Activated T-helper 1 cell treated with anti-CD3 and anti-CD28 coated beads, Interleukin-2, amount 50 U/mL, for 16 hours (primary cell): ENCODE results near the gene RESF1.

Source experiments
- DNase-seq, 2 donors: peaks; one replicate each; pipeline ENCODE4 v3.0.0-alpha.2; 2020; ENCODE audit warnings: low read depth in 1 of 2, low spot score in 1 of 2

The RESF1 gene

DNA sequence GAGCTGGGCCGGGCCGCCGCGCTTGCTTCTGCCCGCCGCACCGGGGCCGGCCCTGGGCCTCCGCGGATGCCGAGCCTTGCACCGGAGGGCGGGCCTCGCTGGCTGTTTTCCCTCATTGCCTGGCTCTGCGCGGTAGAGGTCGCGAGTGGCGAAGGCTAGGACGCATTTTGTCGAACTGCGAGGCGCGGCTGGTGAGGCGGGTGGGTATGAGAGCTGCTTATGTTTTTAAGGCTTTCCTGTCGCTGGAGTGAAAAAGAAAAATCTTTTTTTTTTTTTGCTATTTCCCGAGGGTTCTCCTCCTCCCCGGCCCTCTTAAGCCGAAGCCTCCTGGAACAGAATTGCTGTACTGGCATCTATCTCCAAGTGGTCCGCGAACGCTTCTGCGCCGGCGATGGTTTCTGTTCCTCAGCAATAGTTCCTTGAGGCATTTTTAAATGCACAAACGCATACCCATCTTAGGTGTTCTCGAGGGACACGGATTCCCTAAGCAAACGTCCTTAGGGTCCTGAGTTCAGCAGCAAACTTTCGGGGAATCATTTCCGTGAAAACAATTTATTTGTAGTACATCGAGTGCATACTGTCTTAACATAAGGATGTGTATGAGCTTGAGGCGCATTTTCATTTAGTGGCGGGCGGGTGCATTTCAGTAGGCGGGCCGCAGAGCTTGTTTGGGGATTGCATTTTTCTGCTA lies 631 bp downstream of the RESF1 start:
- peak; percentile 53 to 57 for DNase-seq

DNA sequence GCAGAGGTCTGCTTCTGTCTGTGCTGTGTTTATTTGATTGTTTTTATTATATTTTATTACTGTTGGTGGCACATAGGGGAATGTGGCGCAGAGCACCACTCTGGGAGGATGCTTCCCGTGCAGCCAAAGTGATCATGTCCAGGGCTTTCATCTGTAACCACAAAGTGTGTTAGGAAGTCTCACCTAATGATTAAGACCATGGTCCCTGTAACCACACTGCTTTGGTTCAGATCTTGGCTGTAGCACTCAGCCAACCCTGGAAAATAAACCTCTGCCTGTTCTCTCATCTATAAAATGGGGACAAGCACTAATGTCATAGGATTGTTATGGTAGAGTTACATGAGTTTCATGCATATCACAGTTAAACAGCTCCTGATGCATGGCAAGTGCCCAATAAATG lies 1.9 kb downstream of the RESF1 start:
- DNase-seq = no peak

DNA sequence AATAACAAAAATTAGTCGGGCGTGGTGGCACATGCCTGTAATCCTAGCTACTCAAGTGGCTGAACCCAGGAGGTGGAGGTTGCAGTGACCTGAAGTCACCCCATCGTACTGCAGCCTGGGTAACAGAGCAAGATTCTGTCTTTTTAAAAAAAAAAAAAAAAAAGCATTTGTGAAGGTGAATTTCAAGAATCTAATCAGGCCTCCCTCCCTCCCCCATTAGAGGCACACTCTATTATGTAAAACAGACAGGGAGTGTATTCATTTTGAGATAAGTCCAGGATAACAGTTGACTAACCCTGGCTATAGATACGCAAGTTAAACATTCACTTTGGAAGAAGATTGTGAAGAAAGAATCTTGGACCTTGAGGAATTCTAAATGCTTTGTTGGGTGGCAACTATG lies 2.9 kb downstream of the RESF1 start:
- no peak for DNase-seq

DNA sequence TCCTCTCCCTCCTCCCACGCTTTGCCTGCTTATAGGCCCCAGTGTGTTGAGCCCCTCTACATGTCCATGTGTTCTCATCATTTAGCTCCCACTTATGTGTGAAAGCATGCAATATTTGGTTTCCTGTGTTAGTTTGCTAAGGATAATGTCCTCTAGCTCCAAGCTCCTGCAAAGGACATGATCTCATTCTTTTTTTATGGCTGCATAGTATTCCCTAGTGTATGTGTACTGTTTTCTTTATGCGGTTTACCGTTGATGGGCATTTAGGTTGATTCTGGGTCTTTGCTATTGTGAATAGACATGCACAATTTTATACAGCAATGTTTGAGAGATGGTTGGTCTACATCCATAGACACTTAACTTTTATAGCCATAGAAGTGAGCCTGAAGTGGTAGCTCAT lies 5.1 kb downstream of the RESF1 start:
- no peak for DNase-seq

DNA sequence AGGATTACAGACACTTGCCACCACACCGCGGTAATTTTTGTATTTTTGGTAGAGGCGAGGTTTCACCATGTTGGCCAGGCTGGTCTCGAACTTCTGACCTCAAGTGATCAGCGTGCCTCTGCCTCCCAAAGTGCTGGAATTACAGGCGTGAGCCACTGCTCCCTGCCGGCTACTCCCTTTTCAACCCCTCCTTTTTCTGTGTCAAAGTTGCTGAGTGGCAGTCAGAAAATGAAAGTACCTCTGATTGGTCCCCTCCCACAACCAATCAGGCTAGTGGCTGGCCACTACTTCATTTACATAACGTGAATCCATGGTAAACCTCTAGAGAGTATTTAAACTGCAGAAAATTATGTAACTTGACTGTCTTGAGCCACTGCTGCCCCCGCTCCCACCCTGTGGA lies 5.9 kb downstream of the RESF1 start:
- DNase-seq = no peak

DNA sequence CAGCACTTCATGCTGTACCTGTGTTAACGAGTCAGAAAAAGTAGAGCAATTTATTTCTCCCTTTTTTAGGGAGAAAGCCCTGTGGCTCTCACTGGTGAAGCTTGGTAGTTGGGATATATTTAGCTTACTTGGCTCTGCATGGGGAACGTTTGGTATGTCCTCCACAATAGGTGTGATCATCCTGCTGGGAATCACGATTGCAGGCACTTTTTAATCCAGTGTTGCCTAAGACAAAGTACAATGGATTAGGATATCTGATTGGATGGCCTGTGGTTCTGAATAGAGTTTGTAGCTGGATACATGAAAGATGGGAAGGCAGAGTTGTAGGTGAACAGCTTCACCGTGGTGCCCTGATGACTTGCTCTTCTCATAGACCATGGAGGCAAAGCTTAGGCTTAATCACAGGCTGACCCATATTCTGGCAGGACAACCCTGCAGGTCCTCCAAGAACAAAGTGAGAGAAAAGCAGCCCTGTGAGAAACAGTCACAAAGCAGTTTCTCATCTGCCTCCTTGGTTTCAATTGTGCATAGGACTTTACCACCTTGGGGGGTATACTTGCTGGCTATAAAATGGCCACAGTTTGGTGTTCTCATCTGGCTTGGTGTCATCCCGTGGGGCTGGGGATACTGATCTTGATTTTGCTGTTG lies 7.5 kb downstream of the RESF1 start:
- no peak for DNase-seq

DNA sequence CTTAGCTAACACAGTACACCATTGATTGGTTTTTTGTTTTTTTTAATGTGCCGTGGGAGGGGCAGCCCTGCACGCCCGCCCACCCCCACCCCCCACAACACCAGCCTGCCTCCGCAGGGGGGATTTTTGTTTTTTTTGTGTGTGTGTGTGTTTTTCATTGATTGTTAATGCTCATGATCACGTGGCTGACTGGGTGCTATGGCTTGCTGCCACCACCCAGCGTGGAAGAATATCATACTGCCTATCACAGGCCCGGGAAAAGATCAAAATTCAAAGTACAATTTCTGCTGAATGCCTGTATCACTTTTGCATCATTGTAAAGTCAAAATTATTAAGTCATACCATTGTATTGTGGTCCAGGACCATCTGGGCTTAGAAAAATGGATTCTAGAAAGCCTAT lies 8.3 kb downstream of the RESF1 start:
- DNase-seq = no peak

DNA sequence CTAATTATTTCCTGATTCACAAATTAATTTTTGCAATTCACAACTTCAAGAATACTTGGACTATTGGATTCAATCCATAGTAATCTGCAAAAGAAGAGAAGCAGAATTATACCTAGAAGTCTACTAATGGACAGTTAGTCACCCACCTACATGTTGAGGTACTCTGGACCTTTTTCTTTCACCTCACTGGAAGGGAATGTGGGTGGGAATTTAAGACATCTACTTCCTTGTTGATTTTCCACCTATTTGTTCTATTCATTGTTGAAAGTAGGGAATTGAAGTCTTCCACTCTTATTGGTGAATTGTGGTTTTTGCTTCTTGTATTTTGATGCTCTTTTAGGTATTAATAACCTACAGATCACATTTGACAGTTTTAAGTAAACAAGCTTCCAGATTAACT lies 11.0 kb downstream of the RESF1 start:
- DNase-seq = no peak

DNA sequence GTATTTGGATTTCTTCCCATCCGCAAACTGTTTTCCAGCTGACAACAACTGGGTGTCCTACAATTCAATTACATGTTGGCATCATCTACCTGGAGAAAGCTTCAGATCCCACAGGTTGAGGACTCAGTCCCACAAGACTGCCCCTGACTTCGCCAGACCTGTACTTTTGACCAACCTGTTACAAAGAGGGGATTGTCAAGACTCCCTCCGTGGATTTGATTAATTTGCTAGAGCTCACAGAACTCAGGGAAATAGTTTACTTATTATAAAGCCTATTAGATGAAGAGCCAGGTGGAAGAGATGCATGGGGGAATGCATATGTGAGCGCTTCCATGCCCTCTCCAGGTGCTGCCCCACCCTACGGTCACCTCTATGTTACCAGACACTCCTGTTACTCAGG lies 14.6 kb downstream of the RESF1 start:
- DNase-seq = no peak

DNA sequence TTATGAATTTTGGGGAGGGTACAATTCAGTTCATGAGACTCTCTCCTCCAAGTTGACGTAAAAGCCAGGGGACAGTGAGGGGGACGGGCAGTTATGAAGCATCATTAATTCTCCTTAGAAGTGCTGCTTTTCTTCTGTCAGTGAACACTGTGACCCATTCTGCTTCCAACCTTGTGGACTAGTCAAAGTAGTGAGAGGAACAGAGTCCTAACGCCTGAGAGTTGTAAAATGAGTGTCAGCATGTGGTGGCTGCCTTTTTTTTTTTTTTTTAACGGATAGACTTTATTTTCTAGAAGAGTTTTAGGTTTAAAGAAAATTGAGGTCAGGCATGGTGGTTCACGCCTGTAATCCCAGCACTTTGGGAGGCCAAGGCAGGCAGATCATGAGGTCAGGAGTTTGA lies 15.5 kb downstream of the RESF1 start:
- no peak for DNase-seq

DNA sequence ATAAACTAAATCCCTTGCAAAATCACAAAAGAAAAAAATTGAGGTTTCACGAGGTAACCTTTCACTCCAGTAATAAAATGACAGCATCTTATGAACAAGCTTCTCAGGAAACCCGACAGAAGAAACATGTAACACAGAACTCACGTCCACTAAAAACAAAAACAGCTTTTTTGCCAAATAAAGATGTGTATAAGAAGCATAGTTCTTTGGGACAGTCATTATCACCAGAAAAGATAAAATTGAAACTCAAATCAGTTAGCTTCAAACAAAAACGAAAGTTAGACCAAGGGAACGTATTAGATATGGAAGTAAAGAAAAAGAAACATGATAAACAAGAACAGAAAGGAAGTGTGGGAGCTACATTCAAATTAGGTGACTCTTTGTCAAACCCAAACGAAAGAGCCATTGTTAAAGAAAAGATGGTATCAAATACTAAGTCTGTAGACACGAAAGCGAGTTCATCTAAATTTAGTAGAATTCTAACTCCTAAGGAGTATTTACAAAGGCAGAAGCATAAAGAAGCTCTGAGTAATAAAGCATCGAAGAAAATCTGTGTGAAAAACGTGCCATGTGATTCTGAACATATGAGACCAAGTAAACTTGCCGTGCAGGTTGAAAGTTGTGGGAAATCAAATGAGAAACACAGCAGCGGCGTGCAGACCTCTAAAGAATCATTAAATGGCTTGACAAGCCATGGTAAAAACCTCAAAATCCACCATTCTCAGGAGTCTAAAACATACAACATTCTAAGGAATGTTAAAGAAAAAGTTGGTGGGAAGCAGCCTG lies 25.8 kb downstream of the RESF1 start:
- no peak for DNase-seq

DNA sequence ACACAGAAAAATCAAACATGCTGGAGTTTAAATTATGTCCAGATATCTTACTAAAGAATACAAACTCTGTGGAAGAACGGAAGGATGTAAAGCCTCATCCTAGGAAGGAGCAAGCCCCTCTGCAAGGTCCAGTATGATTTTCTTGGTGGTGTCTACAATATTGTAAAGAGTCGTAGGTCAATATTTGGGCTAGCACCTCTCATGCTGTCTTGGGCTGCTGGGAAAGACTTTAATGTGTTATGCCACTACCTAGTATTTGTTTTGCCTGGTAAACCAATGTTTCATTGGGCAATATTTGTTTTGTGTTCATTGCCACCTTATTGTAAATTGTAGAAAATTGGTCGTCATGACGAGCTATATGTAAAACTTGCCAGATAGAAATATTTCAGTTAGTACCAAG lies 26.6 kb downstream of the RESF1 start:
- no peak for DNase-seq

DNA sequence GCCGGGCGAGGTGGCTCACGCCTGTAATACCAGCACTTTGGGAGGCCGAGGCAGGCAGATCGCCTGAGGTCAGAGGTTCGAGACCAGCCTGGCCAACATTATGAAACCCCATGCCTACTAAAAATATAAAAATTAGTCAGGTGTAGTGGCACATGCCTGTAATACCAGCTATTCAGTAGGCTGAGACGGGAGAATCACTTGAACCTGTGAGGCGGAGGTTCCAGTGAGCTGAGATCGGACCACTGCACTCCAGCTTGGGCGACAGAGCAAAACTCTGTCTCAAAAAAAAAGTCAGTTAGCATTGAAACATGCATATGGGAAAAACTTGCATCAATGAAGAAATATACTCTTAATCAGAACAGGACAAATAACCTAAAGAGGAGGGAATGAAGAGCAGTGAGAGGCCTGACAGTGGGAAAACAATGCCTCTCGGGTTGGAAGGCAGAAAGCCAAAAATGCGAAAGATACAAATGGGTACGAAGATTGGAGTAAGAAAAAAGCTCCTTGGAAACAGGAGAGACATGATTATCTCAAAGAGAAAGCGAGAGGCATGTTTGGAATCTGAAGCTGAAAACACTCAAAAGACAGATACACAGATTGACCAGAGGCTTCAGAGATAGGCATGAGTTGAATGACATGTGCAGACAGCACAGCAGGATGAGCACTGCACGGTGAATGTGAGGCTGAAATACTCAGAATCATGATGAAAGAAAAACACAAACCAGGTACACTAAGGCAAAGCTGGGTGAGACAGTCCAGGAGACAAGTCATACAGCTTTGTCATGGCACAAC lies 30.6 kb downstream of the RESF1 start:
- DNase-seq = no peak

DNA sequence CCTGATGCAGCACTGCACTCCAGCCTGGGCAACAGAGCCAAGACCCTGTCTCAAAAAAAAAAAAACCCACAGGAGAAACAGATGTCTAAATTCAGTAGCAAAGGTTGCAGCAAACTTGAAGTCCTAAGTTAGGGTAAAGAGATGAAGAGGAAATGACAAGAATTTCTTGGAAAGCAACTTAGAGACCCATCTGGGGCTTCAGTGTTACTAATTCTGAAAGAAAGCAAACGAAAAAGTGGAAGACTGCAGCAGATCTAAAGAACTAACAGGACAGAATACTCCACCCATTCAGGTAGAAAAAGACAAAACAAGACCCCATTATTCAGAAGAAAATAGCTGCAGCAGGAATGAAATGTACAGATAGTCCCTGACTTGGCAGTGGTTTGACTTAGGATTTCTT lies 31.9 kb downstream of the RESF1 start:
- no peak for DNase-seq

DNA sequence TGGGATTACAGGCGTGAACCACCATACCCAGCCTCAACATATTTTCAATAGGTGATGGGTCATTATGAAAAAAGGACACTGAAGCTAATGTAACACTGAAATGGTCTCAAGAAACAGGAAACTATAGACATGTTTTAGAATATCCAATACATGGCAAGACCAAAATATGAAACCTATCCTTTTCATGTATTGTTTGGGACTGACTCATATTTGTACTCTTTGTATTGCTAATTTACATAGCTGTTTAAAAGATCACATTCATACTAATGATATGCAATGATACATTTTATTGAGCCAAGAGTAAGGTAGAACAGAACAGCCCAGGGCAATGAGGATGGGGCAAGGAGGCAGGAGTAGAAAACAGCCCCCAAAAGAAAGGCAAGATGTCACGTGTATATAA lies 32.6 kb downstream of the RESF1 start:
- no peak for DNase-seq

DNA sequence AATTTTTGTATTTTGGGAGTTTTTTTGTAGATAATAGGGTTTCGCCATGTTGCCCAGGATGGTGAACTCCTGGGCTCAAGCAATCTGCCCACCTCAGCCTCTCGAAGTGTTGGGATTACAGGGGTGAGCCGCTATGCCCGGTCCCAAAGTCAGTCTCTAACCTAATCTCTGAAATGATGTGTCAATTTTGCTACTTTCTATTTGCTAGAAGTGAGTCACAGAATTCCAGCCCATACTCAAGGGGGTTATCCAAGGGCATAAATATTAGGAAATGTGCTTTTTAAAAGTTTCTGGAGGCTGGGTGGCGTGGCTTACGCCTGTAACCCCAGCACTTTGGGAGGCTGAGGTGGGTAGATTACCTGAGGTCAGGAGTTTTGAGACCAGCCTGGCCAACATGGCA lies 40.5 kb downstream of the RESF1 start:
- no peak for DNase-seq

DNA sequence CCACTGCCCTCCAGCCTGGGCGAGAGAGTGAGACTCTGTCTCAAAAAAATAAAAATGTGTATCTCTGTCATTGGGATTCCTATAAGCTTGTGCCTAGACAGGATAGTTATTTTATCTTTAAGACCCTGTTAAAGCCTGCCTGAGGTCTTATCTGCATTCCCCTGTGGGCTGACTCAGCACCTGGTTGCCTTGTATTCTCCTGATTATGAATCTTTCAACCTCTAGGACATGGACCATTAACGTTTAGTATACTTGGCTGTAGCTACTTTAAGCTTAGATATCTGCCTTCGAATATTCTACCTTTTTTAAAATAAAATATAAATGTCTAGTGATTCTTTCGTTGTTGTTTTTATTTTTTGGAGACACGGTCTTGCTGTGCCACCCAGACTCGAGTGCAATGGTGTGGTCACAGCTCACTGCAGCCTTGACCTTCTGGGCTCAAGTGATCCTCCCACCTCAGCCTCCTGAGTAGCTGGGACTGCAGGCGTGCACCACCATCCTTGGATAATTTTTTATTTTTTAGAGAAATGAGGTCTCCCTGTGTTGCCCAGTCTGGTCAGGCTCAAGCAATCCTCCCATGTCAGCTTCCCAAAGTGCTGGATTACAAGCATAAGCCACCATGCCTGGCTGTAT lies 41.3 kb downstream of the RESF1 start:
- DNase-seq = no peak

DNA sequence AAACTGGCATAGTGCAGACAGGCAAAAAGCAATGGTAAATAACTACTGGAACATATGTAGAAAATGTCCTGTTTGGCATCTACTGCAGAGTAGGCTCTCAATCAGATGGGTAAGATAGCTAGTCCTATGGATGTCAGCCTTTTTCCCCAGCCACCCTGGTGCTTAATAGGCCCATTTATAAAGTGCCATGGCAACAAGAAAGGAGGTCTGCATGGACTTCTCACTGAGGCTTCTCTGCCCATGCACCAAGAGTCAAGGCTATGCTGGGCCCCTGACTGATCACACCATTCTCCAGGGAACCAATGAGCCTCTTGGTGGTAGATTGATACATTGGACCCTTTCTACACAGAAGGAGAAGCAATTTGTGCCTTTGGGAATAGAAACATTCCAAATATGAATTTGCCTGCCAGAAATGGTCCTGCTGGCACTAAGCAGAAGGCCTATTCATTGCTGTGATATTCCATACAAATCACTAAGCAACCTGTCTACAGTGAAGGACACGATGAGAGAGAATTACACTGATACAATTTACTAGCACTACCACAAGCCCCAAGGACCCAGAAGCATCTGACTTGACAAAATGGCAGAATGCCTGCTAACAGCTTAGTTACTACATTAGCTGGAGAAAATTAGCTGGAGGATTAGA lies 43.8 kb downstream of the RESF1 start:
- no peak for DNase-seq

DNA sequence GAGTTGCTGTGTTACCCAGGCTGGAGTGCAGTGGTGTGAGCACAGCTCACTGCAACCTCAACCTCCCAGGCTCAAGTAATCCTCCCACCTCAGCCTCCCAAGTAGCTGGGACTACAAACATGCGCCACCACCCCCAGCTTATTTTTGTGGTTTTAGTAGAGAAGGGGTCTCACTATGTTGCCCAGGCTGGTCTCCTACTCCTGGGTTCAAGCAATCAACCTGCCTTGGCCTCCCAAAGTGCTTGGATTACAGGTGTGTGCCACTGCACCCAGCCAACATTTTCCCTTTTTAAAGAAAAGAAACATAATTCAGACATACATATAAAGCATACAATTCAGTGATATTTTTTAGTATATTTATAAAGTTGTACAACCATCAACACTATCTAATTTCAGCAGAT lies 44.4 kb downstream of the RESF1 start:
- DNase-seq = no peak

DNA sequence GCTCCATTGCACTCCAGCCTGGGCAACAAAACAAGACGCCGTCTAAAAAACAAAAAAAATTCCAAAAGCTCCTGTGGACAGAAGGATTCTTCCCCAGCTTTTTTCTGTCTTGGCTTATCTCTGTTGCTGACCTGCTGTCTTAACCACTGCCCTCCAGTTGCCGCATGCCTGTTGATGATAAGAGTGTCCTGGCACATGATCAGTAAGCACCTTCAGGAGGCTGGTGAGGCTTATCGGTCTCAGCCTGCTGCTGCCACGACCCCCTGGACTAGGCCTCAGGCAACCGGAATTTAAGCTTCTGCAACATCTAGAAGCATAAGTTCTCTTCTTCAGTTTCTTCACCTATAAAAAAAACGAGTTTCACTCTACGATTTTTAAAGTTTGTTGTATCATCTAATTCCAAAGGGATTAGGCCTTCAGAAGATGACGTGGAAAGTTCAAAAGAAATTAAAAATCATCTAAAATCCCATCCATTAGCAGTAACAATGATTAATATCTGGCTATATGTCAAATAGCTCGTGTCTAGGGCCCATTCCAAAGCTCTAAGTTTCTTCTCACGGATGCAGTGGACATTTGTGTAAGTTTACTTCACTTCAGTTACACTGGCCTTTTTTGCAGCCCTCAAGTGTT lies 46.4 kb downstream of the RESF1 start:
- DNase-seq = no peak
